SU-DHL-6 (cell line): Measurements from ENCODE around the gene GABBR1.

Source experiments
- CTCF ChIP-seq: fragments of 200-600 bp; sonication (generic); IDR thresholded peaks from one replicate; pipeline ENCODE4 v1.5.1; 2017; ENCODE audit warnings: antibody characterized with exemption, mild to moderate bottlenecking, low read length, moderate library complexity; ENCODE audit not compliant: insufficient read depth, poor library complexity, severe bottlenecking
- EZH2phosphoT487 ChIP-seq: fragments of 200-600 bp; sonication (generic), shearing (Covaris generic); conservative IDR thresholded peaks from 2 replicates; pipeline ENCODE4 v1.6.1; 2018; ENCODE audit warnings: mild to moderate bottlenecking, antibody characterized with exemption, low read length, moderate library complexity, mixed read lengths

GRCh38 chr6:29527126-29527525, 105.9 kb downstream of the GABBR1 start:
- no peak for TF ChIP-seq CTCF
- TF ChIP-seq EZH2phosphoT487: no peak
